Measurements from ENCODE around the gene OGDH. TPM values are rescaled to one million over a fixed set of nuclear protein-coding genes. Genes with fewer than 3 reads are reported as not detected.

The OGDH gene
- total and polyA plus RNA-seq, 10 of the 15 experiments (the other 5 are each of a cell fraction or from before 2014, with no cell fraction given) = 4.1 to 103 (median 48.4) TPM

- FAIRE-seq (no peak), ATAC-seq (no peak), DNase-seq (ENCODE audit: low read depth, low spot score) (no peak)
- 100% methylated on average over 1 of the region's 1 CpG for WGBS (ENCODE audit: insufficient coverage, insufficient replicate concordance, low lambda C conversion rate, missing lambda C conversion rate)
- no peaks in the 10 kb centered on the region for H3K9me3 ChIP-seq (replicated peaks; ENCODE audit: control insufficient read depth, insufficient read depth, low read length)
- no peak overlapping the region for H2AFZ ChIP-seq (ENCODE audit: control insufficient read depth, low read depth, low read length)
- in situ Hi-C loops (cut with MboI) (no loop called here), intact Hi-C loops (cut with micrococcal nuclease; ENCODE audit: unreplicated experiment) (no loop called here)
- no TSS peak for BruUV-seq (replicated peaks)
- no peak overlapping the region for H3K4me2 ChIP-seq (ENCODE audit: control insufficient read depth, insufficient read depth)
- SMC1A ChIA-PET (ENCODE audit: uncharacterized antibody, unreplicated experiment) = interaction anchor here (0.8 to 1.9 kb wide), 9 partner anchors 15 to 545 kb away, joined by 3 to 7 read pairs (median 4); no protein-coding TSS in a partner anchor
- H3K27ac ChIP-seq (ENCODE audit: control insufficient read depth, insufficient read depth) = no peak overlapping the region
- no peak for TF ChIP-seq ATF3 (IDR thresholded peaks at IDR 0.05; ENCODE audit: borderline replicate concordance, extremely low read depth, low read depth, low read length)
- TF ChIP-seq FOXK2 (IDR thresholded peaks at IDR 0.05) = no peak
- TF ChIP-seq EED (IDR thresholded peaks at IDR 0.05; ENCODE audit: low read depth) = no peak
- TF ChIP-seq YBX1 (IDR thresholded peaks at IDR 0.05) = no peak
- TF ChIP-seq LARP7 (IDR thresholded peaks at IDR 0.05) = no peak
- TF ChIP-seq RUNX3 (IDR thresholded peaks at IDR 0.05; ENCODE audit: low read length) = no peak
- no peak for TF ChIP-seq EP300 (IDR thresholded peaks at IDR 0.05; ENCODE audit: borderline replicate concordance in 1 of 2, control insufficient read depth in 1 of 2, low read depth in 2 of 2, low read length in 2 of 2)
- TF ChIP-seq GATAD2B (conservative IDR thresholded peaks at IDR 0.05; ENCODE audit: low read depth) = no peak
- TF ChIP-seq, protein P1, sequence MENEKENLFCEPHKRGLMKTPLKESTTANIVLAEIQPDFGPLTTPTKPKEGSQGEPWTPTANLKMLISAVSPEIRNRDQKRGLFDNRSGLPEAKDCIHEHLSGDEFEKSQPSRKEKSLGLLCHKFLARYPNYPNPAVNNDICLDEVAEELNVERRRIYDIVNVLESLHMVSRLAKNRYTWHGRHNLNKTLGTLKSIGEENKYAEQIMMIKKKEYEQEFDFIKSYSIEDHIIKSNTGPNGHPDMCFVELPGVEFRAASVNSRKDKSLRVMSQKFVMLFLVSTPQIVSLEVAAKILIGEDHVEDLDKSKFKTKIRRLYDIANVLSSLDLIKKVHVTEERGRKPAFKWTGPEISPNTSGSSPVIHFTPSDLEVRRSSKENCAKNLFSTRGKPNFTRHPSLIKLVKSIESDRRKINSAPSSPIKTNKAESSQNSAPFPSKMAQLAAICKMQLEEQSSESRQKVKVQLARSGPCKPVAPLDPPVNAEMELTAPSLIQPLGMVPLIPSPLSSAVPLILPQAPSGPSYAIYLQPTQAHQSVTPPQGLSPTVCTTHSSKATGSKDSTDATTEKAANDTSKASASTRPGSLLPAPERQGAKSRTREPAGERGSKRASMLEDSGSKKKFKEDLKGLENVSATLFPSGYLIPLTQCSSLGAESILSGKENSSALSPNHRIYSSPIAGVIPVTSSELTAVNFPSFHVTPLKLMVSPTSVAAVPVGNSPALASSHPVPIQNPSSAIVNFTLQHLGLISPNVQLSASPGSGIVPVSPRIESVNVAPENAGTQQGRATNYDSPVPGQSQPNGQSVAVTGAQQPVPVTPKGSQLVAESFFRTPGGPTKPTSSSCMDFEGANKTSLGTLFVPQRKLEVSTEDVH (IDR thresholded peaks at IDR 0.05; ENCODE audit: low read depth, partially characterized antibody) = no peak
- TF ChIP-seq, protein P2, sequence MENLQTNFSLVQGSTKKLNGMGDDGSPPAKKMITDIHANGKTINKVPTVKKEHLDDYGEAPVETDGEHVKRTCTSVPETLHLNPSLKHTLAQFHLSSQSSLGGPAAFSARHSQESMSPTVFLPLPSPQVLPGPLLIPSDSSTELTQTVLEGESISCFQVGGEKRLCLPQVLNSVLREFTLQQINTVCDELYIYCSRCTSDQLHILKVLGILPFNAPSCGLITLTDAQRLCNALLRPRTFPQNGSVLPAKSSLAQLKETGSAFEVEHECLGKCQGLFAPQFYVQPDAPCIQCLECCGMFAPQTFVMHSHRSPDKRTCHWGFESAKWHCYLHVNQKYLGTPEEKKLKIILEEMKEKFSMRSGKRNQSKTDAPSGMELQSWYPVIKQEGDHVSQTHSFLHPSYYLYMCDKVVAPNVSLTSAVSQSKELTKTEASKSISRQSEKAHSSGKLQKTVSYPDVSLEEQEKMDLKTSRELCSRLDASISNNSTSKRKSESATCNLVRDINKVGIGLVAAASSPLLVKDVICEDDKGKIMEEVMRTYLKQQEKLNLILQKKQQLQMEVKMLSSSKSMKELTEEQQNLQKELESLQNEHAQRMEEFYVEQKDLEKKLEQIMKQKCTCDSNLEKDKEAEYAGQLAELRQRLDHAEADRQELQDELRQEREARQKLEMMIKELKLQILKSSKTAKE (IDR thresholded peaks at IDR 0.05; ENCODE audit: low read depth, poor library complexity, severe bottlenecking) = no peak
- no peak for TF ChIP-seq POLR2AphosphoS2 (IDR thresholded peaks at IDR 0.05; ENCODE audit: low read depth, low read length)
- H3K4me1 ChIP-seq (ENCODE audit: control insufficient read depth, insufficient read depth, low read length) = peaks cover 4% of the 10 kb centered on the region
- no peaks in the 10 kb centered on the region for H3K36me3 ChIP-seq (ENCODE audit: control insufficient read depth in 2 of 2, insufficient read depth in 2 of 2, low read length in 1 of 2)
- no peaks in the 10 kb centered on the region for H4K20me1 ChIP-seq (ENCODE audit: control insufficient read depth, insufficient read depth)
- RAD21 ChIA-PET (ENCODE audit: unreplicated experiment) = interaction anchor here (0.7 to 1.0 kb wide), 9 partner anchors 16 to 520 kb away, joined by 3 to 6 read pairs (median 3); partner anchors contain the start of gene OGDH
- H3K9ac ChIP-seq (ENCODE audit: control insufficient read depth, insufficient read depth, low read length) = no peak overlapping the region
- no peak overlapping the region for H3K4me3 ChIP-seq
- H3K79me2 ChIP-seq (ENCODE audit: control insufficient read depth, insufficient read depth, low read length) = no peaks in the 10 kb centered on the region
- H3K27me3 ChIP-seq (replicated peaks in 1 of 2; ENCODE audit: control insufficient read depth in 2 of 2, insufficient read depth in 2 of 2, low read length in 1 of 2) = no peaks in the 10 kb centered on the region
- POLR2A ChIA-PET = interaction anchor here (0.7 to 2.4 kb wide), 4 partner anchors 13 to 255 kb away, joined by 3 to 6 read pairs (median 5); partner anchors contain the start of gene OGDH
- CTCF ChIA-PET = interaction anchor here (0.6 to 1.5 kb wide), 7 partner anchors 33 to 546 kb away, joined by 3 to 5 read pairs (median 3); no protein-coding TSS in a partner anchor
Measured at GRCh38 chr7:44590910-44591309, 15.5 kb upstream of the OGDH start.
